Adrenal gland (tissue), 12 donors: ENCODE results near the gene UBE2E1. TPM values are rescaled to one million over a fixed set of nuclear protein-coding genes. Genes with fewer than 3 reads are reported as not detected.
A peak's percentile ranks its signal among the peaks of the same experiment; 100 is the strongest.

ENCODE experiments used
- DNase-seq, 7 donors: peaks; one replicate each; pipeline ENCODE4 v3.0.0-alpha.2; 2019 to 2020
- H3K27ac ChIP-seq, 5 donors: fragments of 200-600 bp; sonication (generic) in 4 of 5; 1 replicate in 3 of 5; 2 replicates in 2 of 5; pipeline versions ENCODE4 v1.5.1 to v1.8.0; 2016 to 2020; ENCODE audit warnings: mild to moderate bottlenecking in 1 of 5
- H3K27me3 ChIP-seq: fragments of 200-600 bp; 2 replicates; pipeline ENCODE4 v1.8.0; 2021
- H3K36me3 ChIP-seq, 2 donors: fragments of 200-600 bp; replicated peaks in 1 of 2; 1 replicate in 1 of 2; 2 replicates in 1 of 2; pipeline versions ENCODE4 v1.5.1 to v1.8.0; 2018 to 2022
- H3K4me1 ChIP-seq, 2 donors: fragments of 200-600 bp; replicated peaks in 1 of 2; 1 replicate in 1 of 2; 2 replicates in 1 of 2; pipeline versions ENCODE4 v1.5.1 to v1.8.0; 2018 to 2021
- H3K4me3 ChIP-seq, 4 donors: fragments of 200-600 bp; sonication (generic) in 3 of 4; one replicate each; pipeline ENCODE4 v1.5.1; 2016 to 2018
- H3K9me3 ChIP-seq, 3 donors: fragments of 200-600 bp; sonication (generic) in 1 of 3; replicated peaks in 1 of 3; 1 replicate in 2 of 3; 2 replicates in 1 of 3; pipeline versions ENCODE4 v1.5.1 to v1.8.0; 2016 to 2021
- POLR2A ChIP-seq, 2 donors: fragments of 450-650 bp; IDR thresholded peaks; one replicate each; pipeline ENCODE4 v1.6.1; 2017; ENCODE audit warnings: antibody characterized with exemption in 2 of 2, mild to moderate bottlenecking in 2 of 2, moderate library complexity in 1 of 2
- WGBS, 4 donors: extraction: QIAGEN DNeasy Blood & Tissue Kit in 2 of 4; methylation state at CpG; one replicate each; pipeline versions ENCODE4 v1.1.5 to v1.1.7; 2013 to 2017; 5-methylcytosine and 5-hydroxymethylcytosine counted together
- intact Hi-C, 2 donors: fragments of 100-400 bp; cut with DNase I; formaldehyde crosslinking; loops; one replicate each; pipeline versions ENCODE4 v1.14.1 to v1.15.0; 2022 to 2023
- polyA plus RNA-seq, 3 donors: library from polyadenylated mRNA; stranded (reverse); fragments of 200-250 nt in 2 of 3; fragments of 350-450 nt in 1 of 3; fragmentation: Illumina TruSeq in 1 of 3; extraction: RNeasy Lipid Tissue Mini Kit (QIAGEN cat#74804) in 1 of 3; gene quantifications; one replicate each; pipeline ENCODE4 v1.2.3, GENCODE V29; 2013 to 2014
- total RNA-seq, 9 donors: library from RNA; depleted of rRNA in 4 of 9; stranded (reverse); fragments of >200 nt in 4 of 9; fragments of 120-200 nt in 1 of 9; fragmentation: NEBNext Ultra II Directional in 1 of 9; extraction: Animal tissue kit (Norgen Biotek cat#: 25700) in 1 of 9; gene quantifications; one replicate each; pipeline versions ENCODE4 v1.1.0 to v1.2.4, GENCODE V29; 2013 to 2023
- TF ChIP-seq, protein P1 (sequence below), 6 experiments: fragments of 450-650 bp in 4 of 6; fragments of 200-600 bp in 2 of 6; sonication (generic) in 1 of 6; IDR thresholded peaks; 1 replicate in 5 of 6; 2 replicates in 1 of 6; pipeline versions ENCODE4 v1.5.1 to v1.8.0; 2016 to 2021; ENCODE audit warnings: antibody characterized with exemption in 6 of 6, mild to moderate bottlenecking in 2 of 6, moderate library complexity in 1 of 6
- donor health status: healthy with polysubstance abuse.
- donor health status: Bipolar disorder and iron deficiency.
- donor health status: DM: yes; HTN: yes; CAD: no.
- donor health status: DM: no; HTN: no; CAD: no.
- donor health status: DM: no; HTN: no; CAD: no.
- donor health status: DM: yes; HTN: yes; CAD: no.

Gene UBE2E1
- total and polyA plus RNA-seq, 12 donors = 19.4 to 80.5 (median 59.9) TPM

DNA sequence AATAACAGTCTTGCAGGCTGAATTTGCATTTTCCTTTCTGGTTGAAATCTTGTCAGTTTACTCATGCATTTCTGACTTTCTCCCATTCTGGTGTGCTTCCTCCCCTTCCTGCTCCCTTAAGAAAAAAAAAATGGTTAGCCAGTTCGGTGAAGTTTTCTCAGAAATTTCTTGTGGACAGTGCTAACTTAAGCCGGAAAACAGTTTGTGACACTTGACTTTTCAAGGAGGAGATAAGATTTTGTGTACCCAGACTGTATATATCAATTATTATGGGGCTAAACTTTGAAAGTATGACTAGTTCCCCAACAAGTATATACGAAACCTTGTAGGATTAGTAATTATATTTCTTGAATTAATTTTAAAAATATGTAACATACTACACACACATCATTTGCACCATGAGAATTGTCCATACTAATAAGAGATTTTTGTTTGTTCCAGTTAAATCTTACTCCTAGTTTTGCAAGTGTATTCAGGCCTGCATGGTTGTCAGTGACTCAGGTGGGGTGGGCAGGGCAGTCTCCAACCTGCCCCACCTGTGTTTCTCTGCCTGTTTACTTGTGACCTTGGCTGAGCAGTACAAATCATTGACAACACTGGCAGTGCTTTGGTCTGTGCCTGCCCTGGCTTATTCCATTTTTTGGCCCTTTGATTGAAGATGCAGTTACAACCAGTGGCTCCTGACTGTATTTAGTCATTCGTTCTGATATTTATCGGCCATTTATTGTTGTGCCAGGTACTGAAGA is 19.1 kb downstream of the UBE2E1 start:
- Histone ChIP-seq H3K27ac (no peak overlapping the region), H3K36me3 (no peaks in the 10 kb centered on the region), H3K4me3 (no peak overlapping the region), H3K9me3 (no peaks in the 10 kb centered on the region), H3K4me1 (peaks cover 20 to 38% of the 10 kb centered on the region in 2 donors), H3K27me3 (no peaks in the 10 kb centered on the region)
- DNase-seq = peak in 1 of 7 donors; percentile 17
- intact Hi-C loops = no loop called here
- TF ChIP-seq POLR2A (IDR thresholded peaks at IDR 0.05) = no peak
- TF ChIP-seq, protein P1, sequence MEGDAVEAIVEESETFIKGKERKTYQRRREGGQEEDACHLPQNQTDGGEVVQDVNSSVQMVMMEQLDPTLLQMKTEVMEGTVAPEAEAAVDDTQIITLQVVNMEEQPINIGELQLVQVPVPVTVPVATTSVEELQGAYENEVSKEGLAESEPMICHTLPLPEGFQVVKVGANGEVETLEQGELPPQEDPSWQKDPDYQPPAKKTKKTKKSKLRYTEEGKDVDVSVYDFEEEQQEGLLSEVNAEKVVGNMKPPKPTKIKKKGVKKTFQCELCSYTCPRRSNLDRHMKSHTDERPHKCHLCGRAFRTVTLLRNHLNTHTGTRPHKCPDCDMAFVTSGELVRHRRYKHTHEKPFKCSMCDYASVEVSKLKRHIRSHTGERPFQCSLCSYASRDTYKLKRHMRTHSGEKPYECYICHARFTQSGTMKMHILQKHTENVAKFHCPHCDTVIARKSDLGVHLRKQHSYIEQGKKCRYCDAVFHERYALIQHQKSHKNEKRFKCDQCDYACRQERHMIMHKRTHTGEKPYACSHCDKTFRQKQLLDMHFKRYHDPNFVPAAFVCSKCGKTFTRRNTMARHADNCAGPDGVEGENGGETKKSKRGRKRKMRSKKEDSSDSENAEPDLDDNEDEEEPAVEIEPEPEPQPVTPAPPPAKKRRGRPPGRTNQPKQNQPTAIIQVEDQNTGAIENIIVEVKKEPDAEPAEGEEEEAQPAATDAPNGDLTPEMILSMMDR (IDR thresholded peaks at IDR 0.05) = no peak
- 36 to 51% (median 42%) methylated on average over 5 of the region's 5 CpGs for WGBS, 4 donors

DNA sequence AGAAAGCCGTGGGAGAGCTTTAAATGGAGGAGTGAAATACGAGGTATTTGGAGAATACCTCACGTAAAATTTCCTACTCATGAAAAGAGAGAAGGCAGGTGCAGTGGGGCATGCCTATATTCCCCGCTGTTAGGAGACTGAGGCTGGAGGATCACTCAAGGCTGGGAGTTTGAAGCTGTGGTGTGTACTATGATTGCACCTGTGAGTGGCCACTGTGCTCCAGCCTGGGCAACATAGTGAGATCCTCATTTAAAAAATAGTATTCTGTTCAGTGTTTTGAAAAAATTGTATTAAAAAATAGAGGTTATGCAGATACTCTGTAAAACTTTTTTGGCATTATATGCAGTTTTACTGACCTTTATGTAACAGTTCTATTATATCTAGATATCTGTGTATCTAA is 20.0 kb downstream of the UBE2E1 start:
- H3K27ac ChIP-seq = peak overlapping the region in 1 of 5 donors; percentile 6
- no peaks in the 10 kb centered on the region for H3K27me3 ChIP-seq
- H3K4me1 ChIP-seq = peaks cover 20 to 45% of the 10 kb centered on the region in 2 donors
- H3K36me3 ChIP-seq = no peaks in the 10 kb centered on the region
- H3K4me3 ChIP-seq = no peak overlapping the region
- no peak for TF ChIP-seq POLR2A (IDR thresholded peaks at IDR 0.05)
- TF ChIP-seq, protein P1 (IDR thresholded peaks at IDR 0.05) = no peak
- no peak for DNase-seq
- H3K9me3 ChIP-seq = no peaks in the 10 kb centered on the region
- intact Hi-C loops = no loop called here
- WGBS, 4 donors = 97 to 100% (median 98%) methylated on average over 4 of the region's 4 CpGs

DNA sequence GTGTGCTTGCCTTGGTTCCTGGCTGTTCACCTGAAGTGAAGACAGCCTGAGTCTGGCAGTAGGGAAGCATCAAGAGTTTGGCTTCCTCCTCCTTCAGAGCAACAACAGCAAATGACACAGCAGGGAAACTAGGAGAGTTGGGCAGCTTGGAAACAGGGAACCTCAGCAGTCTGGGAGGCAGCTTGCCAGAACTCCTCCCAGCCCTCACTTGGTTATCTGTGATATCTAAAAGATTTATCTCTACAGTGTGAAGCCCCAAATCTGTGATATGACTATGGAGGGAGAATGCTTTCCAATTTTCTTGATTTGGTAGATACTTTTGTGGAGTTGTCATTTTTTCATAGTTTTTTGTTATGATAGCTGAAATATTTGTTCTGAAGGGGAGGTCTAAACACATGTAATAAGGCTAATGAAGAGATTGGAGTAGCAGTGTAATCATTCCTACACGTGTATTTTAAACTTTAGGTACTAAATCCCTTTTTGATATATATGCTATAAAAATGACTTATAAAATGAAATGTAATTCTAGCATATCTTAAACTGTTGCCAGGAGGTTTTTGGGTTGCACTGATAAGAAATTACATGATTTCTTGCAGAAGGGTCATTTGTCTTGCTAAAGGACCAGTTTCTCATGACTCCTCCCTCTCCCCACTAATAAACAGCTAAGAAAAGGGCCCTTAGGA is 20.8 kb downstream of the UBE2E1 start:
- DNase-seq = peak; percentile 47 to 91 (median 84)
- TF ChIP-seq, protein P1 (IDR thresholded peaks at IDR 0.05) = no peak
- peak in 1 of 2 donors; percentile 34 for TF ChIP-seq POLR2A (IDR thresholded peaks at IDR 0.05)
- H3K27ac ChIP-seq = peak overlapping the region in 1 of 5 donors; percentile 6
- no peaks in the 10 kb centered on the region for H3K27me3 ChIP-seq
- WGBS, 4 donors = 10 to 33% (median 27%) methylated on average over 1 of the region's 1 CpG
- H3K36me3 ChIP-seq = no peaks in the 10 kb centered on the region
- H3K9me3 ChIP-seq = no peaks in the 10 kb centered on the region
- no peak overlapping the region for H3K4me3 ChIP-seq
- peaks cover 20 to 48% of the 10 kb centered on the region in 2 donors for H3K4me1 ChIP-seq
- intact Hi-C loops = no loop called here

DNA sequence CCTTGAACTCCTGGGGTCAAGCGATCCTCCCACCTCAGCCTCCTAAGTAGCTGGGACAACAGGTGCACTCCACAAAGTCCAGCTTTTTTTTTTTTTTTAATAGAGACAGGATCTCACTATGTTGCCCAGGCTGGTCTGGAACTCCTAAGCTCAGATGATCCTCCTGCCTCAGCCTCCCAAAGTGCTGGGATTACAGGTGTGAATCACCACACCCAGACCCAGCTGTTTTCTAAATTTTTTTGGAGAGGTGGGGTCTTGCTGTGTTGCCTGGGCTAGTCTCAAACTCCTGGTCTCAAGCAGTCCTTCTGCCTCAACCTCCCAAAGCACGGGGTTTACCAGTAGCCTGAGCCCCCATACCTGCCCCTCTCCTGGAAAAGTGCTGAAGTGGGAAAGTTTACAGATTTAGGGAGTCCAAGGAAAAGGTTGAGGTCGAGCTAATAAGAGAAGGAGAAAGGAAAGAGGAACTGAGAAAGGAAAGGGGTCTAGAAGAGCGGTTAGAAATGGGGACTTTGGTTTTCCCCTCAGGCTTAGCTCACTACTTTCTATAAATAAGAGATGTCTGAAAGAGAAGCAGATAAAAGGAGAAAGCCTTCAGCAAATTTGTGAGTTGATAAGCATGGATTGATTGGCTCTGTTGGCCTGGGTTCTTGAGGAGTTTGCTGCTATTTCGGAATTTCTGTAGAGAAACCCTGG is 23.6 kb downstream of the UBE2E1 start:
- DNase-seq = no peak
- no peaks in the 10 kb centered on the region for H3K36me3 ChIP-seq
- no peaks in the 10 kb centered on the region for H3K9me3 ChIP-seq
- no peak overlapping the region for H3K27ac ChIP-seq
- H3K27me3 ChIP-seq = no peaks in the 10 kb centered on the region
- H3K4me1 ChIP-seq = peaks cover 20 to 47% of the 10 kb centered on the region in 2 donors
- TF ChIP-seq, protein P1 (IDR thresholded peaks at IDR 0.05) = no peak
- TF ChIP-seq POLR2A (IDR thresholded peaks at IDR 0.05) = no peak
- H3K4me3 ChIP-seq = no peak overlapping the region
- intact Hi-C loops = no loop called here
- WGBS, 4 donors = 67 to 78% (median 76%) methylated on average over 5 of the region's 5 CpGs
